ENCODE measurements around the gene IPO11.

Gene IPO11

DNA sequence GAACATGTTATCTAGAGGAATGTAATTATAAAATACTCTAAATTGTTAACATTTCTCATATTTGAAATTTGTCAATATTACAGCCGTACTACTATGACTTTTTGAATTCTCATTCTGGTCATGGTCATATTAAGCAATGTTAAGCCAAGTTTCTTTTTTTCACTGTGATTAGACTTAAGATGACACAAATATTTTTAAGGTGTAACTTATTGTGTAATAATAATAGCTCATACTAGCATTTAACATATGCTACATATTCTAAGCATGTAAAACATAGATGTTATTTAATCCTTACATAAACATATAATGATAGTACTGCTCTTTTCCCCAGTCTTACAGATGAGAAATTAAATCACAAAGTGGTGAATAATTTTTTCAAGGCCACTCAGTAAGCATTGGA is 130.2 kb downstream of the IPO11 start:
- TF ChIP-seq, protein P1, sequence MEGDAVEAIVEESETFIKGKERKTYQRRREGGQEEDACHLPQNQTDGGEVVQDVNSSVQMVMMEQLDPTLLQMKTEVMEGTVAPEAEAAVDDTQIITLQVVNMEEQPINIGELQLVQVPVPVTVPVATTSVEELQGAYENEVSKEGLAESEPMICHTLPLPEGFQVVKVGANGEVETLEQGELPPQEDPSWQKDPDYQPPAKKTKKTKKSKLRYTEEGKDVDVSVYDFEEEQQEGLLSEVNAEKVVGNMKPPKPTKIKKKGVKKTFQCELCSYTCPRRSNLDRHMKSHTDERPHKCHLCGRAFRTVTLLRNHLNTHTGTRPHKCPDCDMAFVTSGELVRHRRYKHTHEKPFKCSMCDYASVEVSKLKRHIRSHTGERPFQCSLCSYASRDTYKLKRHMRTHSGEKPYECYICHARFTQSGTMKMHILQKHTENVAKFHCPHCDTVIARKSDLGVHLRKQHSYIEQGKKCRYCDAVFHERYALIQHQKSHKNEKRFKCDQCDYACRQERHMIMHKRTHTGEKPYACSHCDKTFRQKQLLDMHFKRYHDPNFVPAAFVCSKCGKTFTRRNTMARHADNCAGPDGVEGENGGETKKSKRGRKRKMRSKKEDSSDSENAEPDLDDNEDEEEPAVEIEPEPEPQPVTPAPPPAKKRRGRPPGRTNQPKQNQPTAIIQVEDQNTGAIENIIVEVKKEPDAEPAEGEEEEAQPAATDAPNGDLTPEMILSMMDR (IDR thresholded peaks at IDR 0.05; ENCODE audit: control insufficient read depth, extremely low read depth, insufficient read depth): no peak
- H3K4me3 ChIP-seq (ENCODE audit: low read depth, low read length): no peak overlapping the region
- DNase-seq (ENCODE audit: low read depth): no peak

DNA sequence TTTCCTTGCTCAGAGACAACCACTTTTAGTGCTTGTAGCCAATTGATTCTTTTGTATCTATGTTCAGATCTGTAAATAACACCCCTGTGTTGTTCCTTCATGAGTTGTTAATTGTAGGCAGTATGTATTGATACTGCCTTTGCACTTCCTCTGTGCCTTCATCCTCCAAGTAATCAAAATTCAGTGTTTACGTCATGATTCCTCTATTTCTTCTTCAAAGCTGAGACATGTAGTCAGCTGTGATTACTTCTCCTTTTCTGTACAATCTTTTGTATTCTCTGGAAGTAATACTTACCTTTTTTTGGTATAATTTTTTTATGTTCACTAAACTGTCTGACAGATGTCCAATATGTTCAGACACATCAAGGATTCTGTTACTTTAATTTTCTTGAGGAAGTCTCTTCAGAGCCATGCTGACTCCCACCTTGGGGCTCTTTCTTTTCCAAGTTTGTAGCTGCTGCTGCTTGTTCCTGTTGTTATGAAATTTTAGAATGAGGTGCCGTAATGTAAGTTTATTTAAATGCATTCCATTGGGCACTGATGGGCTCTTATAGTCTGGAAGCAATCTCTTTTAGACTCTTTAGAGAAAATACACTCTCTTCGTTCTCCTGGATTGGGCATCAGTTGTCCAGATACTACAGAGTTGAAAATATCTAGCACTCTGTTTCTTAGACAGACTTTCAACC is 135.5 kb downstream of the IPO11 start:
- H3K4me3 ChIP-seq (ENCODE audit: low read depth, low read length): no peak overlapping the region
- DNase-seq (ENCODE audit: low read depth): no peak
- TF ChIP-seq, protein P1 (IDR thresholded peaks at IDR 0.05; ENCODE audit: control insufficient read depth, extremely low read depth, insufficient read depth): no peak

DNA sequence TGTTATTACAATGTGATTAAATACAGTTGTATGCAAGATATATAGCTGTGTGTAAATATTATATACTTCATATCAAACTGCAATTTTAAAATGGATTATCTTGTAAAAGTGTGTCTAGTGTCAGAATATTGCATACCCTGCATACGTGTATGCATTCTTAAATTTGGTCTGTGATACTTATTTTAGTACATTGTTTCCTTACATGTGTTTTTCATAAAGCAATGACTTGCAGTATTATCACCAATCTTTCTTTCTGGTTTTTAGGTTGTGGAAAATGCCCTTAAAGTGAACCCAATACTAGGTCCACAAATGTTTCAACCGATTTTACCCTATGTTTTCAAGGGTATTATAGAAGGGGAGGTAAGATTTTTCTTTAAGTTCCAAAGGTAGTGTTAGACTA is 137.5 kb downstream of the IPO11 start:
- no peak for DNase-seq (ENCODE audit: low read depth)
- no peak overlapping the region for H3K4me3 ChIP-seq (ENCODE audit: low read depth, low read length)
- TF ChIP-seq, protein P1 (IDR thresholded peaks at IDR 0.05; ENCODE audit: control insufficient read depth, extremely low read depth, insufficient read depth): no peak

DNA sequence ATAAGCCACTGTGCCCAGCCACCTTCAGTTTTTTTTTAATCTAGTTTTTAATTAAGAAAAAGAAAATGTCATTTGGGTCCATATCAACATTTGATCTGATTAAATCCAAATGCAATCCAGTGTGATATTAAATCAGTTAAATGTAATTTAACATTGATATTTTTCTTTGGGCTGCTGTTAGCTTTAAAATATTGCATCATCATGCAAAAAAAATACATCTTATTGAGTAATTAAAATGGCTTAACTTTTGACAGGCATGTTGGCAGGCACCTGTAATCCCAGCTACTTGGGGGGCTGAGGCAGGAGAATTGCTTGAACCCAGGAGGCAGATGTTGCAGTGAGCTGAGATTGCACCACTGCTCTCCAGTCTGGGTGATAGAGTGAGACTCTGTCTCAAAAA is 143.4 kb downstream of the IPO11 start:
- DNase-seq (ENCODE audit: low read depth): no peak
- TF ChIP-seq, protein P1 (IDR thresholded peaks at IDR 0.05; ENCODE audit: control insufficient read depth, extremely low read depth, insufficient read depth): no peak
- H3K4me3 ChIP-seq (ENCODE audit: low read depth, low read length): no peak overlapping the region

DNA sequence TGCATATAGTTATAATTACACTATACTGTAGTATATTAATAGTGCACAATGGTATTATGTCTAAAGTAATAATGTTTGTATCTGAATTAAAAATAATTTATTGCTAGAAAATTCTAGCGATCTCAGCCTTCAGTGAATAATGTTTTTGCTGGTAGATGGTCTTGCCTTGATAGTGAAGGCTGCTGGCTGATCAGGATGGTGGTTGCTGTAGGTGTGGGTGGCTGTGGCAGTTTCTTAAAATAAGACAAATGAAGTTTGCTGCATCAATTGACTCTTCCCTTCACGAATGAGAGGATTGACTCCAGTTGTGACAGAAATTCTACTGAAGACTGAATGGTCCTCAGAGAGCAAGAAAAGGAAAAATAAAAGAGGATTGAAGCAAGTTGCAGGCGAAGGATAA is 146.4 kb downstream of the IPO11 start:
- TF ChIP-seq, protein P1 (IDR thresholded peaks at IDR 0.05; ENCODE audit: control insufficient read depth, extremely low read depth, insufficient read depth): no peak
- no peak overlapping the region for H3K4me3 ChIP-seq (ENCODE audit: low read depth, low read length)
- no peak for DNase-seq (ENCODE audit: low read depth)

DNA sequence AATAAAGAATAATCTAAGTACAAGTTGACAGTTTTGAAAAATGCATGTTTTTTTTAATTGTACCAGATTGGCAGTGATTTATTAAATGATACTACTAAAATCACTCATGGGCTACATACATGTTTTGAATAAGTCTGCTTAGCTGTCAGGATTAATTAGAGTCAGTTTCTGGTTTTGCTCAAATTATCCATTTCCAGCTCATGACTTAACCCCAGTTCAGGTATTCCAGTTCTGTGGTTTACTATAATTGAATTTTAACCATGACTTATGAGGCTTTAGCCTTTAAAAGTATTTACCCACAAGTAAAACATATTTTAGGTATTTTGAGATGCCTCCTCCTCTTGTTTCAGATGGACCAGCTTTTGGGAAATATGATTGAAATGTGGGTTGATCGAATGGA is 148.2 kb downstream of the IPO11 start:
- H3K4me3 ChIP-seq (ENCODE audit: low read depth, low read length): no peak overlapping the region
- TF ChIP-seq, protein P1 (IDR thresholded peaks at IDR 0.05; ENCODE audit: control insufficient read depth, extremely low read depth, insufficient read depth): no peak
- no peak for DNase-seq (ENCODE audit: low read depth)

DNA sequence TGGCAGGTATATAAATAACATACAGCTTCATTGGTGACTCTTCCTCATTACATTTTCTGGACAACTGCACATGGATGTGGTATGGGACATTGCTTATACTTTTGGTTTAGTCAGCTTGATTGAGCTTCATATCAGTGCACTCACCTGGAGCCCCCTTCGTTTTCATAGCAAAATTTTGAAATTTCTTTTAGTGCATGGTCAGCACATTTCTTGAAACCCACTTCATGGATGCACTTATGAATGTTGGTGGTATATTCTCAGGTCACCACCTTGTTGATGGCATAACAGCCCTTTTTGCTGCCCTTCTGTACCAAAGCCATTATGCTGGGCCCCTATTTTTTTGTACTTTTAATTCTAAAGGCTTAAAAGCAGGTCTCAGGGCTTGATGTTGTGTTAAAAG is 149.3 kb downstream of the IPO11 start:
- TF ChIP-seq, protein P1 (IDR thresholded peaks at IDR 0.05; ENCODE audit: control insufficient read depth, extremely low read depth, insufficient read depth): no peak
- no peak for DNase-seq (ENCODE audit: low read depth)
- no peak overlapping the region for H3K4me3 ChIP-seq (ENCODE audit: low read depth, low read length)
